Liver (tissue), 3 donors: ENCODE data around the gene AKAP11.

Experiments
- CTCF ChIP-seq: fragments of 150-350 bp; IDR thresholded peaks from 2 replicates; pipeline ENCODE4 v1.5.1; 2017; ENCODE audit warnings: improper control_type of control experiment, low read depth, low read length; ENCODE audit not compliant: missing input control
- EGR1 ChIP-seq, 2 donors: IDR thresholded peaks; 2 replicates each; pipeline ENCODE4 v1.6.1; 2016 to 2018; ENCODE audit warnings: antibody characterized with exemption in 2 of 2, low read depth in 2 of 2
- RAD21 ChIP-seq, 2 donors: IDR thresholded peaks; 2 replicates each; pipeline ENCODE4 v1.6.1; 2016; ENCODE audit warnings: antibody characterized with exemption in 2 of 2, mild to moderate bottlenecking in 2 of 2
- donor health status: healthy.
- donor health status: healthy.

DNA sequence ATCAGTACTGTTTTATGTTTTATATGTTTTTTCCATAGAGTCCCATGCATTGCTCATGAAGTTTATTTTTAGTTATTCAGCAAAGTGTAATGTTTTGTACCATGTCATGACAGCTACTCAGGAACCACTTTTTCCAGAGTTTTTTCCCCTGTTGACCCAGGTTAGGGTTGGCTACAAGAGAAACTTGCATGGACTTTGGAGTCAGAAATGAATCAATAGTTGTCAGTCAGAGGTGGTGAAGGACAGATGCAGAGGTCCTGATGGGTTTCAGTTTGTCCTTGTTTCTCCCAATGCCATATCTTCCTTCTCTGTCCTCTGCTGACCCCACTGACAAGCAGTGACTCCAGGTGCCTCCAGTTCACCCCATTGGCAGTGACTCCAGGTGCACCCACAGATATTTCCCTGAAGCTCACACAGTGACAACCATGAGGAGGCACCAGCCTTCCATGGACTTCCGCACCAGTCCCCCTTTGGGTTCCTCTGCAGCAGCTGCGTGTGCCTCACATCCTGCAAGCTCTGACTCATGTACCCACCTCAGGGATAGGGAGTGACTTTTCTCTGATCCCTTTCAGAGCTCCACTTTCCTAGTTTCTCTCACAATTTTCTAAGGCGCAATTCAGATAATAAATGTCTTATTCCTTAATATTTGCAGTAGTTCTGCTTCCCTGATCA lies 92.1 kb downstream of the AKAP11 start:
- TF ChIP-seq RAD21 (IDR thresholded peaks at IDR 0.05) (no peak), EGR1 (IDR thresholded peaks at IDR 0.05; ENCODE audit: low read depth in 2 of 2) (no peak), CTCF (no peak)
